Endothelial cell of umbilical vein (primary cell): ENCODE data around the gene B4GALT6. TPM values are rescaled to one million over a fixed set of nuclear protein-coding genes. Genes with fewer than 3 reads are reported as not detected.

Experiments
- BruUV-seq: library from RNA; stranded (reverse); fragments of 400-500 nt; replicated peaks from 2 replicates; lab custom pipeline; 2021; lab: Mats Ljungman, UMichigan
- CTCF ChIA-PET: fragments of 300-600, 350-600 bp; sonication (Branson Sonifier 250); formaldehyde crosslinking; loops from one replicate; lab custom pipeline; 2021; ENCODE audit warnings: antibody characterized with exemption, inconsistent platforms; lab: Charles Lee
- POLR2A ChIA-PET: fragments of 300-600, 350-600 bp; sonication (Branson Sonifier 250); formaldehyde crosslinking; loops from one replicate; lab custom pipeline; 2021; ENCODE audit warnings: antibody characterized with exemption, inconsistent platforms; lab: Charles Lee
- DNase-seq: peaks from one replicate; pipeline ENCODE4 v3.0.0-alpha.2; 2011; ENCODE audit warnings: low read depth, low spot score
- FAIRE-seq: peaks from 2 replicates; lab custom pipeline; 2011; peaks lifted over from hg19 to GRCh38; lab: Jason Lieb, UNC
- H2AFZ ChIP-seq: 2 replicates; pipeline ENCODE4 v1.6.0; 2012; ENCODE audit warnings: low read depth, low read length, control low read depth, inconsistent platforms
- H3K27ac ChIP-seq: 2 replicates; pipeline ENCODE4 v1.5.1; 2011; ENCODE audit warnings: low read depth, mild to moderate bottlenecking, control low read depth, low read length, moderate library complexity; ENCODE audit not compliant: insufficient read depth
- H3K27me3 ChIP-seq, 2 experiments: 2 replicates each; pipeline versions ENCODE4 v1.6.0 to v1.6.1; 2011; ENCODE audit warnings: low read length in 2 of 2, mixed read lengths in 1 of 2; ENCODE audit not compliant: control insufficient read depth in 2 of 2, insufficient read depth in 2 of 2
- H3K36me3 ChIP-seq, 2 experiments: 2 replicates in 1 of 2; 3 replicates in 1 of 2; pipeline ENCODE4 v1.5.1; 2011; ENCODE audit warnings: low read length in 2 of 2, mild to moderate bottlenecking in 1 of 2, moderate library complexity in 1 of 2; ENCODE audit not compliant: control insufficient read depth in 2 of 2, insufficient read depth in 2 of 2; ENCODE audit errors: extremely low read depth in 1 of 2
- H3K4me1 ChIP-seq: 3 replicates; pipeline ENCODE4 v1.5.1; 2011; ENCODE audit warnings: mild to moderate bottlenecking, low read length; ENCODE audit not compliant: control insufficient read depth, insufficient read depth; ENCODE audit errors: extremely low read depth
- H3K4me2 ChIP-seq: 2 replicates; pipeline ENCODE4 v1.6.1; 2011; ENCODE audit warnings: low read length, control low read depth, mixed read lengths; ENCODE audit not compliant: insufficient read depth
- H3K4me3 ChIP-seq, 3 experiments: fragments of 200-600 bp in 1 of 3; sonication (generic), shearing (Covaris generic) in 1 of 3; replicated peaks in 1 of 3; 2 replicates each; pipeline ENCODE4 v1.5.1; 2011 to 2016; ENCODE audit warnings: control low read depth in 3 of 3, low read length in 3 of 3, mild to moderate bottlenecking in 2 of 3, inconsistent platforms in 1 of 3, low read depth in 1 of 3, moderate library complexity in 1 of 3; ENCODE audit not compliant: insufficient read depth in 1 of 3
- H3K79me2 ChIP-seq: 2 replicates; pipeline ENCODE4 v1.6.0; 2012; ENCODE audit warnings: low read length, inconsistent platforms; ENCODE audit not compliant: control insufficient read depth, insufficient read depth
- H3K9ac ChIP-seq: replicated peaks from 2 replicates; pipeline ENCODE3; 2011; ENCODE audit warnings: low read length, control low read depth; ENCODE audit not compliant: insufficient read depth; ENCODE audit errors: extremely low read depth
- H3K9me1 ChIP-seq: replicated peaks from 3 replicates; pipeline ENCODE4 v1.6.0; 2011; ENCODE audit warnings: mild to moderate bottlenecking, low read length; ENCODE audit not compliant: control insufficient read depth, insufficient read depth; ENCODE audit errors: extremely low read depth
- H3K9me3 ChIP-seq: replicated peaks from 2 replicates; pipeline ENCODE4 v1.5.1; 2012; ENCODE audit warnings: low read length, inconsistent platforms; ENCODE audit not compliant: control insufficient read depth, insufficient read depth
- H4K20me1 ChIP-seq: replicated peaks from 2 replicates; pipeline ENCODE3; 2011; ENCODE audit warnings: mild to moderate bottlenecking, low read length; ENCODE audit not compliant: control insufficient read depth, insufficient read depth; ENCODE audit errors: extremely low read depth
- CTCF ChIP-seq, 2 donors: IDR thresholded peaks; 1 replicate in 1 of 2; 2 replicates in 1 of 2; pipeline ENCODE4 v1.5.1; 2011; ENCODE audit warnings: low read length in 2 of 2, mild to moderate bottlenecking in 2 of 2, moderate library complexity in 2 of 2, control low read depth in 1 of 2, inconsistent platforms in 1 of 2, low read depth in 1 of 2; ENCODE audit not compliant: insufficient read depth in 1 of 2; ENCODE audit errors: extremely low read depth in 1 of 2
- EZH2 ChIP-seq: IDR thresholded peaks from 2 replicates; pipeline ENCODE4 v1.6.1; 2012; ENCODE audit warnings: borderline replicate concordance, low read depth, mild to moderate bottlenecking, moderate library complexity, low read length, inconsistent platforms; ENCODE audit not compliant: severe bottlenecking
- FOS ChIP-seq: IDR thresholded peaks from 2 replicates; pipeline ENCODE4 v1.6.1; 2011; ENCODE audit warnings: mild to moderate bottlenecking, low read length, moderate library complexity, borderline replicate concordance; ENCODE audit not compliant: insufficient read depth
- GATA2 ChIP-seq: IDR thresholded peaks from 2 replicates; pipeline ENCODE4 v1.7.0; 2011; ENCODE audit warnings: low read depth, mild to moderate bottlenecking, moderate library complexity, mixed read lengths, low read length; ENCODE audit not compliant: insufficient read length, insufficient read depth
- JUN ChIP-seq: IDR thresholded peaks from 2 replicates; pipeline ENCODE4 v1.6.1; 2011; ENCODE audit warnings: borderline replicate concordance, low read depth; ENCODE audit not compliant: insufficient read length, insufficient read depth
- MAX ChIP-seq: IDR thresholded peaks from 2 replicates; pipeline ENCODE4 v1.6.1; 2011; ENCODE audit not compliant: insufficient read depth, insufficient read length
- MYC ChIP-seq: IDR thresholded peaks from one replicate; pipeline ENCODE4 v1.6.1; 2011; ENCODE audit warnings: mild to moderate bottlenecking, low read depth, low read length
- POLR2A ChIP-seq: IDR thresholded peaks from 2 replicates; pipeline ENCODE4 v1.6.1; 2012; ENCODE audit warnings: low read depth, mild to moderate bottlenecking, control low read depth, low read length
- POLR2AphosphoS5 ChIP-seq: IDR thresholded peaks from 2 replicates; pipeline ENCODE4 v1.6.1; 2012; ENCODE audit warnings: low read depth, mild to moderate bottlenecking, control low read depth, low read length, moderate library complexity; ENCODE audit not compliant: insufficient read depth
- dilution Hi-C: fragments of 300-500 bp; cut with MboI; formaldehyde crosslinking; loops from one replicate; pipeline ENCODE4 v1.15.0; 2019; ENCODE audit warnings: low sequenced_read_pairs; ENCODE audit not compliant: extremely low pct_ligation_motif_present
- intact Hi-C: fragments of 100-400 bp; cut with micrococcal nuclease; formaldehyde crosslinking; loops from one replicate; pipeline ENCODE4 v1.10.0; 2022
- polyA plus RNA-seq, 4 experiments: library from polyadenylated mRNA; depleted of rRNA in 3 of 4; stranded (reverse) in 3 of 4; unstranded in 1 of 4; fragments of >200 nt; gene quantifications; 2 replicates each; pipeline versions ENCODE4 v1.2.1 to v1.2.3, GENCODE V29; 2011 to 2012; ENCODE audit warnings: missing spikeins in 1 of 4
- total RNA-seq: library from RNA; stranded (reverse); gene quantifications from 2 replicates; pipeline ENCODE4 v1.2.3, GENCODE V29; 2021

B4GALT6 gene
- total and polyA plus RNA-seq, 2 donors (not counting 3 experiments of a cell fraction or from before 2014, with no cell fraction given) = 3.9 to 24.2 TPM

GRCh38 chr18:31688606-31689005, 4.2 kb upstream of the B4GALT6 start:
- H3K27me3 ChIP-seq = peaks cover 1 to 9% of the 10 kb centered on the region in 2 experiments
- POLR2A ChIA-PET = no interaction called here
- FAIRE-seq (no peak), DNase-seq (no peak)
- H3K4me1 ChIP-seq = peaks cover 16% of the 10 kb centered on the region
- no peaks in the 10 kb centered on the region for H4K20me1 ChIP-seq
- TF ChIP-seq EZH2 = no peak
- TF ChIP-seq JUN = no peak
- no peak for TF ChIP-seq MYC
- TF ChIP-seq POLR2AphosphoS5 = no peak
- no peak for TF ChIP-seq CTCF (IDR thresholded peaks at IDR 0.05; ENCODE audit: extremely low read depth in 1 of 2, insufficient read depth in 1 of 2, low read depth in 1 of 2, low read length in 2 of 2)
- TF ChIP-seq MAX = no peak
- TF ChIP-seq POLR2A = no peak
- TF ChIP-seq GATA2 = no peak
- TF ChIP-seq FOS = no peak
- dilution Hi-C loops = no loop called here
- no peaks in the 10 kb centered on the region for H3K9me3 ChIP-seq
- H3K27ac ChIP-seq = no peak overlapping the region
- H3K9me1 ChIP-seq = no peaks in the 10 kb centered on the region
- no TSS peak for BruUV-seq
- no peak overlapping the region for H3K4me2 ChIP-seq
- no peak overlapping the region for H3K9ac ChIP-seq
- H2AFZ ChIP-seq = no peak overlapping the region
- H3K4me3 ChIP-seq = no peak overlapping the region
- intact Hi-C loops = loop anchor here (5.0 kb wide), 1 partner anchor 76 kb away; no protein-coding TSS in a partner anchor
- no peaks in the 10 kb centered on the region for H3K36me3 ChIP-seq
- CTCF ChIA-PET = interaction anchor here (1.7 kb wide), 1 partner anchor 133 kb away, joined by 4 read pairs; no protein-coding TSS in a partner anchor
- H3K79me2 ChIP-seq = peaks cover 4% of the 10 kb centered on the region
